RKO (cell line): ENCODE data around the gene IFNL1.
"Not testable (repeated sequence)": the region's sequence is repeated elsewhere in the genome, so short reads cannot be mapped to it uniquely, and the experiment has no call there.

ENCODE experiments used
- DNase-seq: peaks from one replicate; pipeline ENCODE4 v3.0.0-alpha.2; 2016; ENCODE audit warnings: low spot score

Gene IFNL1

GRCh38 chr19:39270036-39270871 is 26.0 kb upstream of the IFNL1 start:
- DNase-seq = no peak

GRCh38 chr19:39273859-39274258 is 22.3 kb upstream of the IFNL1 start:
- DNase-seq = not testable (repeated sequence)

- DNase-seq = no peak
These were observed 20.6 kb upstream of the IFNL1 start for GRCh38 chr19:39275578-39275977.

- no peak for DNase-seq
These were observed 19.5 kb upstream of the IFNL1 start for GRCh38 chr19:39276740-39277139.

- DNase-seq = no peak
These were observed 18.6 kb upstream of the IFNL1 start for GRCh38 chr19:39277598-39277997.

GRCh38 chr19:39282021-39282420 is 14.2 kb upstream of the IFNL1 start:
- no peak for DNase-seq

GRCh38 chr19:39284032-39284431 is 12.2 kb upstream of the IFNL1 start:
- no peak for DNase-seq

GRCh38 chr19:39293394-39293793 is 2.8 kb upstream of the IFNL1 start:
- no peak for DNase-seq

- no peak for DNase-seq
These were observed 699 bp downstream of the IFNL1 start for GRCh38 chr19:39296906-39297305.

- no peak for DNase-seq
These were observed 1.9 kb downstream of the IFNL1 start for GRCh38 chr19:39297931-39298634.

GRCh38 chr19:39299404-39299803 is 3.2 kb downstream of the IFNL1 start:
- no peak for DNase-seq

GRCh38 chr19:39299832-39300231 is 3.6 kb downstream of the IFNL1 start:
- no peak for DNase-seq

- no peak for DNase-seq
These were observed 4.8 kb downstream of the IFNL1 start for GRCh38 chr19:39301021-39301420.

GRCh38 chr19:39301562-39301961 is 5.4 kb downstream of the IFNL1 start:
- DNase-seq = no peak

- DNase-seq = no peak
These were observed 7.4 kb downstream of the IFNL1 start for GRCh38 chr19:39303373-39304184.

GRCh38 chr19:39304185-39304513 is 7.9 kb downstream of the IFNL1 start:
- no peak for DNase-seq

- no peak for DNase-seq
These were observed 8.7 kb downstream of the IFNL1 start for GRCh38 chr19:39304701-39305571.

GRCh38 chr19:39306075-39306474 is 9.9 kb downstream of the IFNL1 start:
- no peak for DNase-seq

- DNase-seq = no peak
These were observed 11.0 kb downstream of the IFNL1 start for GRCh38 chr19:39307046-39307821.

GRCh38 chr19:39307822-39308530 is 11.8 kb downstream of the IFNL1 start:
- no peak for DNase-seq
